RWPE2 (cell line): ENCODE data around the gene OCA2.
"Not testable (repeated sequence)": the region's sequence is repeated elsewhere in the genome, so short reads cannot be mapped to it uniquely, and the experiment has no call there.

Experiments
- ATAC-seq: fragments of 200-7000 bp; cut with Tn5 transposase; 3 replicates; pipeline ENCODE4 v1.9.1; 2021; ENCODE audit warnings: low read depth
- DNase-seq: peaks from one replicate; pipeline ENCODE4 v3.0.0-alpha.2; 2020; ENCODE audit warnings: low spot score
- H3K27ac ChIP-seq: fragments of 450-650 bp; 2 replicates; pipeline ENCODE4 v1.5.1; 2017; ENCODE audit warnings: mild to moderate bottlenecking; ENCODE audit not compliant: poor library complexity, severe bottlenecking
- H3K27me3 ChIP-seq: fragments of 250-450 bp; sonication (Bioruptor Pico); 2 replicates; pipeline ENCODE4 v1.5.1; 2021; ENCODE audit warnings: mild to moderate bottlenecking, moderate library complexity; ENCODE audit not compliant: insufficient read depth, poor library complexity, severe bottlenecking
- H3K36me3 ChIP-seq: fragments of 250-450 bp; sonication (Bioruptor Pico); 2 replicates; pipeline ENCODE4 v1.5.1; 2020; ENCODE audit warnings: low read depth, mild to moderate bottlenecking, moderate library complexity
- H3K4me1 ChIP-seq: fragments of 250-450 bp; sonication (Bioruptor Pico); 2 replicates; pipeline ENCODE4 v1.5.1; 2021; ENCODE audit warnings: mild to moderate bottlenecking, moderate library complexity; ENCODE audit not compliant: insufficient read depth, poor library complexity, severe bottlenecking
- H3K4me3 ChIP-seq: fragments of 250-450 bp; sonication (Bioruptor Pico); 2 replicates; pipeline ENCODE4 v1.5.1; 2021; ENCODE audit warnings: mild to moderate bottlenecking, moderate library complexity; ENCODE audit not compliant: severe bottlenecking
- H3K9me3 ChIP-seq: fragments of 250-450 bp; sonication (Bioruptor Pico); 2 replicates; pipeline ENCODE4 v1.5.1; 2021; ENCODE audit warnings: mild to moderate bottlenecking, moderate library complexity; ENCODE audit not compliant: severe bottlenecking
- CTCF ChIP-seq: fragments of 450-650 bp; IDR thresholded peaks from one replicate; pipeline ENCODE4 v1.5.1; 2017; ENCODE audit warnings: mild to moderate bottlenecking, moderate library complexity; ENCODE audit not compliant: poor library complexity, severe bottlenecking

Gene OCA2

GRCh38 chr15:27714675-27715074 lies 384.4 kb downstream of the OCA2 start:
- no peak for DNase-seq
- Histone ChIP-seq H3K9me3 (no peaks in the 10 kb centered on the region), H3K27ac (no peak overlapping the region)

GRCh38 chr15:27713850-27714249 lies 385.3 kb downstream of the OCA2 start:
- DNase-seq, H3K4me3 ChIP-seq, H3K36me3 ChIP-seq, ATAC-seq, H3K27me3 ChIP-seq, H3K9me3 ChIP-seq, H3K4me1 ChIP-seq, H3K27ac ChIP-seq: not testable (repeated sequence)

More at GRCh38 chr15:27714675-27715074, 384.4 kb downstream of the OCA2 start:
- no peaks in the 10 kb centered on the region for H3K27me3 ChIP-seq
- H3K36me3 ChIP-seq, result no peaks in the 10 kb centered on the region
- H3K4me1 ChIP-seq, result no peaks in the 10 kb centered on the region
- TF ChIP-seq CTCF, result no peak
- no peak for ATAC-seq
- H3K4me3 ChIP-seq, result no peak overlapping the region

GRCh38 chr15:27707257-27707656 lies 391.9 kb downstream of the OCA2 start:
- Histone ChIP-seq H3K27ac (no peak overlapping the region), H3K27me3 (no peaks in the 10 kb centered on the region), H3K4me3 (no peak overlapping the region), H3K9me3 (peaks cover 6% of the 10 kb centered on the region), H3K4me1 (no peaks in the 10 kb centered on the region), H3K36me3 (no peaks in the 10 kb centered on the region)
- ATAC-seq, result no peak
- no peak for DNase-seq
- no peak for TF ChIP-seq CTCF

- H3K9me3 ChIP-seq, result peaks cover 6% of the 10 kb centered on the region
- H3K36me3 ChIP-seq, result no peaks in the 10 kb centered on the region
- no peak for ATAC-seq
- H3K27me3 ChIP-seq, result peaks cover 2% of the 10 kb centered on the region
- no peak overlapping the region for H3K27ac ChIP-seq
- DNase-seq, result no peak
- no peak for TF ChIP-seq CTCF
- H3K4me1 ChIP-seq, result no peaks in the 10 kb centered on the region
- H3K4me3 ChIP-seq, result no peak overlapping the region
These were observed 392.8 kb downstream of the OCA2 start for GRCh38 chr15:27706300-27706699.

- DNase-seq, result no peak
- Histone ChIP-seq H3K36me3 (no peaks in the 10 kb centered on the region), H3K4me3 (no peak overlapping the region), H3K4me1 (no peaks in the 10 kb centered on the region), H3K27ac (no peak overlapping the region), H3K27me3 (peaks cover 3% of the 10 kb centered on the region), H3K9me3 (peaks cover 6% of the 10 kb centered on the region)
- no peak for ATAC-seq
- TF ChIP-seq CTCF, result no peak
These were observed 394.1 kb downstream of the OCA2 start for GRCh38 chr15:27705056-27705455.
